Pancreas (tissue), 10 donors: ENCODE measurements around the gene DNAH9. TPM values are rescaled to one million over a fixed set of nuclear protein-coding genes. Genes with fewer than 3 reads are reported as not detected.
A peak's percentile ranks its signal among the peaks of the same experiment; 100 is the strongest.

Source experiments
- ATAC-seq, 4 donors: fragments of 200-7000 bp; cut with Tn5 transposase; one replicate each; pipeline versions ENCODE4 v1.8.0 to v1.9.1; 2020; ENCODE audit warnings: mild to moderate bottlenecking in 4 of 4, moderate library complexity in 4 of 4
- DNase-seq, 6 donors: peaks; one replicate each; pipeline ENCODE4 v3.0.0-alpha.2; 2020
- FAIRE-seq: peaks from 2 replicates; lab custom pipeline; 2012; peaks lifted over from hg19 to GRCh38; lab: Jason Lieb, UNC
- H3K27ac ChIP-seq, 4 donors: fragments of 200-600 bp; sonication (generic); 1 replicate in 3 of 4; 2 replicates in 1 of 4; pipeline versions ENCODE4 v1.5.0 to v1.8.0; 2020
- H3K27me3 ChIP-seq, 4 donors: fragments of 200-600 bp; one replicate each; pipeline ENCODE4 v1.8.0; 2021
- H3K36me3 ChIP-seq, 3 donors: fragments of 200-600 bp; sonication (generic) in 1 of 3; one replicate each; pipeline versions ENCODE4 v1.5.0 to v1.8.0; 2020 to 2021
- H3K4me1 ChIP-seq, 3 donors: fragments of 200-600 bp; one replicate each; pipeline ENCODE4 v1.8.0; 2021
- H3K4me3 ChIP-seq, 4 donors: fragments of 200-600 bp; sonication (generic) in 2 of 4; one replicate each; pipeline versions ENCODE4 v1.5.0 to v1.8.0; 2020 to 2021
- H3K9me3 ChIP-seq, 4 donors: fragments of 200-600 bp; one replicate each; pipeline ENCODE4 v1.8.0; 2021
- WGBS, 2 donors: extraction: QIAGEN DNeasy Blood & Tissue Kit; methylation state at CpG; one replicate each; pipeline ENCODE4 v1.1.7; 2013; 5-methylcytosine and 5-hydroxymethylcytosine counted together
- intact Hi-C, 3 donors: fragments of 100-400 bp; cut with DNase I; formaldehyde crosslinking; loops; one replicate each; pipeline versions ENCODE4 v1.11.1 to v1.14.2; 2022
- polyA plus RNA-seq, 2 donors: library from polyadenylated mRNA; stranded (reverse); fragments of 200-250 nt; gene quantifications; one replicate each; pipeline ENCODE4 v1.2.3, GENCODE V29; 2013
- total RNA-seq, 6 donors: library from RNA; stranded (reverse); fragmentation: NEBNext Ultra II Directional in 4 of 6; extraction: Animal tissue kit (Norgen Biotek cat#: 25700) in 4 of 6; gene quantifications; one replicate each; pipeline versions ENCODE4 v1.2.1 to v1.2.4, GENCODE V29; 2021 to 2023
- TF ChIP-seq, protein P1 (sequence below), 4 donors: fragments of 200-600 bp; sonication (generic) in 3 of 4; IDR thresholded peaks; one replicate each; pipeline versions ENCODE4 v1.5.0 to v1.8.0; 2021; ENCODE audit warnings: antibody characterized with exemption in 4 of 4
- donor health status: healthy with polysubstance abuse.
- donor health status: DM: no; HTN: no; CAD: no; lungs with moderate emphysema.
- donor health status: DM: no; HTN: no; CAD: no.
- donor health status: control.
- donor health status: control.
- donor health status: Bipolar disorder and iron deficiency.
- donor health status: DM: yes; HTN: yes; CAD: no.
- donor health status: DM: no; HTN: no; CAD: no.
- donor health status: DM: no; HTN: no; CAD: no.
- donor health status: DM: yes; HTN: yes; CAD: no.

The DNAH9 gene
- total and polyA plus RNA-seq, 8 donors: 0.53 to 2.4 (median 1.3) TPM

DNA sequence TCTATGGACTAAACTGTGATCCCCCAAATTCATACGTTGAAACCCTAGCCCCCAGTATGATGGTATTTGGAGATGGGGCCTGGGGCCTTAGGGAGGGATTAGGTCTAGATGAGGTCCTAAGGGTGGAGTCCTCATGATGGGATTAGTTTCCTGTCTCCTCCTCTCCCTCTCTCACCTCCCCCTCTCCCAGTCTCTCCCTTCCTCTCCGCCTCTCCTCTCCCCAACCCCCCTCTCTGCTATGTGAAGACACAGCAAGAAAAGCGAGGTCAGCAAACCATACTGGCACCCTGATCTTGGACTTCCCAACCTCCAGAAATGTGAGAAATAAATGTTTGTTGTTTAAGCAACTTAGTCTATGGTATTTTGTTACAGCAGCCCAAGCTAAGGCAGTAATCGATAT is 383.6 kb downstream of the DNAH9 start:
- Histone ChIP-seq H3K4me3 (no peak overlapping the region), H3K4me1 (no peaks in the 10 kb centered on the region), H3K9me3 (no peaks in the 10 kb centered on the region), H3K27me3 (no peaks in the 10 kb centered on the region), H3K36me3 (peaks cover 0 to 11% (median 6%) of the 10 kb centered on the region in 3 donors), H3K27ac (no peak overlapping the region)
- ATAC-seq: no peak
- DNase-seq: no peak
- intact Hi-C loops: loop anchor here in 1 of 3 donors (10.0 kb wide), 1 partner anchor 1107 kb away; no protein-coding TSS in a partner anchor
- 93 to 95% methylated on average over 4 of the region's 4 CpGs for WGBS, 2 donors
- TF ChIP-seq, protein P1, sequence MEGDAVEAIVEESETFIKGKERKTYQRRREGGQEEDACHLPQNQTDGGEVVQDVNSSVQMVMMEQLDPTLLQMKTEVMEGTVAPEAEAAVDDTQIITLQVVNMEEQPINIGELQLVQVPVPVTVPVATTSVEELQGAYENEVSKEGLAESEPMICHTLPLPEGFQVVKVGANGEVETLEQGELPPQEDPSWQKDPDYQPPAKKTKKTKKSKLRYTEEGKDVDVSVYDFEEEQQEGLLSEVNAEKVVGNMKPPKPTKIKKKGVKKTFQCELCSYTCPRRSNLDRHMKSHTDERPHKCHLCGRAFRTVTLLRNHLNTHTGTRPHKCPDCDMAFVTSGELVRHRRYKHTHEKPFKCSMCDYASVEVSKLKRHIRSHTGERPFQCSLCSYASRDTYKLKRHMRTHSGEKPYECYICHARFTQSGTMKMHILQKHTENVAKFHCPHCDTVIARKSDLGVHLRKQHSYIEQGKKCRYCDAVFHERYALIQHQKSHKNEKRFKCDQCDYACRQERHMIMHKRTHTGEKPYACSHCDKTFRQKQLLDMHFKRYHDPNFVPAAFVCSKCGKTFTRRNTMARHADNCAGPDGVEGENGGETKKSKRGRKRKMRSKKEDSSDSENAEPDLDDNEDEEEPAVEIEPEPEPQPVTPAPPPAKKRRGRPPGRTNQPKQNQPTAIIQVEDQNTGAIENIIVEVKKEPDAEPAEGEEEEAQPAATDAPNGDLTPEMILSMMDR (IDR thresholded peaks at IDR 0.05): no peak
- no peak for FAIRE-seq

DNA sequence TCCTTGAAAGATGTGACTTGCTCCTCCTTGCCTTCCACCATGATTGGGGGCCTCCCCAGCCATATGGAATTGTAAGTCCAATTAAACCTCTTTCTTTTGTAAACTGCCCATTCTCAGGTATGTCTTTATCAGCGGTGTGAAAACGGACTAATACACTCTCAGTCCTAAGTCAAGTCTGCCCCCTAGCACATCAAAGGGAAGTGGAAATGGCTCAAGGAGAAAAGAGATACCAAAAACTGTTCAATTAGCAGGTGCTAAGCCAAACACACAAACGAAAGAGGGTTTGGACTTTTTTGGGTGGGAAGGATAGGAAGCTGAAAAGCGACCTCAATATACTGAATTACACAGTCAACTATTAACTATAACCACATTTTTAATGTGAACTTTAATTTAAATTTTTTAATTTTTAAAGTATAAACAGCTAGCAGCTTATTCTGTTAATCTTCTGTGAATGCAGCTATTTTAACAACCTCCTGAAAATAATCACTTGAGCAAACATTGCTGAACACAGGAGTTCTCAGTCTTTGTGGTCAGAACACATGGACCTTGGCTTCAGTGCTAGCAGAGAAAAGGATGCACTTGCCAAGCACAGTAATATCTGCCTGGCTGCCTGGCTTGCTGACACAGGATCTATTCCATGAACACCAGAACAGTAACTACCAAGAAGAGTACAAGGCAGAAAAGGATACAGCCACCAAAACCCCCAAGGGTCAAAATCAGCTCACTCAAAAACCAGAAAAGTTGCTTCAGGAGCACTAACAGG is 388.1 kb downstream of the DNAH9 start:
- no peaks in the 10 kb centered on the region for H3K27me3 ChIP-seq
- no peaks in the 10 kb centered on the region for H3K9me3 ChIP-seq
- no peak overlapping the region for H3K4me3 ChIP-seq
- ATAC-seq: peak in 1 of 4 donors; percentile 53
- H3K36me3 ChIP-seq: peaks cover 0 to 6% (median 6%) of the 10 kb centered on the region in 3 donors
- no peaks in the 10 kb centered on the region for H3K4me1 ChIP-seq
- TF ChIP-seq, protein P1 (IDR thresholded peaks at IDR 0.05): no peak
- no peak for DNase-seq
- intact Hi-C loops: loop anchor here in 1 of 3 donors (10.0 kb wide), 1 partner anchor 1112 kb away; no protein-coding TSS in a partner anchor
- no peak for FAIRE-seq
- H3K27ac ChIP-seq: no peak overlapping the region
- WGBS, 2 donors: 85 to 89% methylated on average over 4 of the region's 4 CpGs

DNA sequence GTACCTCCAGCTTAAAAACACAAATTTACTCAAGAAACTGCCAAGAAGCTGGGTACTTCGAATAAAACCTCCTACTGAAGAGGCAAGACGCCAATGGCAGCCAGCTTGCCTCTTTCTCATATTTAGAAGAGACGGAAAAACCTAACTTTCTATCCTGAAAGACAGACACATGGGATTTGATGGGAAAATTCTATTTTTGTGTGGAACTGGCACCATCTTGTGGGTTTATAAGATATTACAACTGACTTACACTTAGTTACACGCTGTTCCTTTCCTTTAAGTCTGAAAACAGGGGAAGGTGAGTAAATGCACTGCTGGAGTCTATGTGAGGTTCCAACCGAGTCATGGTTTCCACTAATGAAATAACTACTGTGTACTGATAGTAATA is 388.7 kb downstream of the DNAH9 start:
- Histone ChIP-seq H3K27ac (no peak overlapping the region), H3K9me3 (no peaks in the 10 kb centered on the region), H3K27me3 (no peaks in the 10 kb centered on the region), H3K4me1 (no peaks in the 10 kb centered on the region), H3K4me3 (no peak overlapping the region), H3K36me3 (peaks cover 0 to 9% (median 6%) of the 10 kb centered on the region in 3 donors)
- TF ChIP-seq, protein P1 (IDR thresholded peaks at IDR 0.05): peak; percentile 16 to 47 (median 38)
- 30 to 39% methylated on average over 5 of the region's 5 CpGs for WGBS, 2 donors
- DNase-seq (no peak), ATAC-seq (peak in 3 of 4 donors; percentile 76 to 80 (median 78)), FAIRE-seq (no peak)
- intact Hi-C loops: loop anchor here in 1 of 3 donors (10.0 kb wide), 1 partner anchor 1112 kb away; no protein-coding TSS in a partner anchor

DNA sequence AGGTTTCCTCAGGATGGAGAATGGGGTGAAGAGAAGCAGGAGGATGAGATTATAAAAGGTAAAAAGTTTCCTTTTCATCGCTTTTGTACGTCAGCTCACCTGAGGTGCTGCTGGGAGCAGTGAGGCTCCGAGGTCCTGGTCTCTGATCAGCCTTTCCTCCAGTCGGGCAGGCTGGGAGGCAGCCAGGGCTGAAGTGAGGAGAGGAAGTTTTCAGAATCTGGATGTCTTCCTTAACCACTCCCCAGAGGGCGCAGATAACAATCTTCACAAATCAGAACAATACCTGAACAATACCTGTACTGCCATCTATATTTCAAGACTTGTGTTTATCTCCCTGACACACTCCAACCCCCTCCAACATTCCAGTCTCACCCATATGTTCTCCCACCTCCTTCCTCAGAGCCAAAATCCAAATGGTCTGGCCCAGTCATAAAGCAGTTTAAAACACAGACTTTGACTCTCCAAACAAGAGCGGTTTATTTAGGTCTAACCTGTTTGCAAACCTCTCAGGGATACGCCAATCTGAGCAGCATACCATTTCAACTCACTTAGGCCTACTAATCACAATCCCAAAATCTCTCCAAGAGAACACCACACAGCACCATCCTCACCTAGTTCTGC is 392.2 kb downstream of the DNAH9 start:
- Histone ChIP-seq H3K9me3 (no peaks in the 10 kb centered on the region), H3K27ac (no peak overlapping the region)

More for the DNA sequence above, 392.2 kb downstream of the DNAH9 start:
- FAIRE-seq (no peak), ATAC-seq (no peak), DNase-seq (no peak)
- WGBS, 2 donors: 88 to 95% methylated on average over 7 of the region's 7 CpGs
- no peaks in the 10 kb centered on the region for H3K27me3 ChIP-seq
- peaks cover 0 to 7% (median 0%) of the 10 kb centered on the region in 3 donors for H3K36me3 ChIP-seq
- TF ChIP-seq, protein P1 (IDR thresholded peaks at IDR 0.05): no peak
- intact Hi-C loops: no loop called here
- no peak overlapping the region for H3K4me3 ChIP-seq
- H3K4me1 ChIP-seq: no peaks in the 10 kb centered on the region
